Activated CD4-positive, alpha-beta T cell treated with anti-CD3 and anti-CD28 coated beads, Interleukin-2, amount 10 ng/mL, durations not matched to agents 24 days and 14 days (primary cell): ENCODE measurements around the gene RPRD1A. TPM values are rescaled to one million over a fixed set of nuclear protein-coding genes. Genes with fewer than 3 reads are reported as not detected.
A peak's percentile ranks its signal among the peaks of the same experiment; 100 is the strongest.
"Not testable (repeated sequence)": the region's sequence is repeated elsewhere in the genome, so short reads cannot be mapped to it uniquely, and the experiment has no call there.

Source experiments
- DNase-seq: peaks from one replicate; pipeline ENCODE4 v3.0.0; 2022
- H3K27ac Mint-ChIP-seq: one replicate; pipeline ENCODE4 v1.8.0; 2022; ENCODE audit warnings: mild to moderate bottlenecking, mixed read lengths
- H3K27me3 Mint-ChIP-seq: one replicate; pipeline ENCODE4 v1.8.0; 2022; ENCODE audit warnings: mixed read lengths
- H3K36me3 Mint-ChIP-seq: one replicate; pipeline ENCODE4 v1.8.0; 2022; ENCODE audit warnings: low read depth, mild to moderate bottlenecking, mixed read lengths
- H3K4me1 Mint-ChIP-seq: one replicate; pipeline ENCODE4 v1.8.0; 2021; ENCODE audit warnings: mixed read lengths
- H3K4me3 Mint-ChIP-seq: one replicate; pipeline ENCODE4 v1.8.0; 2022; ENCODE audit warnings: mild to moderate bottlenecking, moderate library complexity, mixed read lengths
- H3K9me3 Mint-ChIP-seq: one replicate; pipeline ENCODE4 v1.8.0; 2021; ENCODE audit warnings: mixed read lengths
- intact Hi-C: fragments of 100-400 bp; cut with micrococcal nuclease; formaldehyde crosslinking; loops from one replicate; pipeline ENCODE4 v1.15.1; 2023
- total RNA-seq: library from RNA; stranded (reverse); gene quantifications from 2 replicates; pipeline ENCODE4 v1.2.3, GENCODE V29; 2022

RPRD1A gene
- total RNA-seq, 1 donor from 2014 or later: 27.4 TPM

GRCh38 chr18:36072406-36072805 is 5.0 kb upstream of the RPRD1A start:
- H3K36me3 Mint-ChIP-seq, DNase-seq, intact Hi-C loops, H3K4me3 Mint-ChIP-seq, H3K27ac Mint-ChIP-seq, H3K4me1 Mint-ChIP-seq, H3K9me3 Mint-ChIP-seq: not testable (repeated sequence)
- H3K27me3 Mint-ChIP-seq: peaks cover 27% of the 10 kb centered on the region

GRCh38 chr18:36066686-36067054 is 689 bp downstream of the RPRD1A start:
- Mint-ChIP-seq H3K36me3 (peaks cover 21% of the 10 kb centered on the region), H3K4me1 (peaks cover 28% of the 10 kb centered on the region), H3K27ac (peak overlapping the region; percentile 97), H3K4me3 (peak overlapping the region; percentile 95), H3K27me3 (peaks cover 5% of the 10 kb centered on the region), H3K9me3 (peaks cover 5% of the 10 kb centered on the region)
- intact Hi-C loops: loop anchor here (1.0 to 10.0 kb wide), 7 partner anchors 36 to 1202 kb away; partner anchors contain the start of genes ELP2, INO80C, RMP24 and SLC39A6
- no peak for DNase-seq

GRCh38 chr18:36066001-36066400 is 1.4 kb downstream of the RPRD1A start:
- intact Hi-C loops: loop anchor here (2.0 to 10.0 kb wide), 3 partner anchors 35 to 1201 kb away; partner anchors contain the start of gene ZSCAN30
- DNase-seq: no peak
- peaks cover 5% of the 10 kb centered on the region for H3K27me3 Mint-ChIP-seq
- H3K36me3 Mint-ChIP-seq: peaks cover 23% of the 10 kb centered on the region
- H3K9me3 Mint-ChIP-seq: peaks cover 5% of the 10 kb centered on the region
- peak overlapping the region; percentile 95 for H3K4me3 Mint-ChIP-seq
- peaks cover 32% of the 10 kb centered on the region for H3K4me1 Mint-ChIP-seq
- peak overlapping the region; percentile 67 for H3K27ac Mint-ChIP-seq

GRCh38 chr18:36064809-36065079 is 2.6 kb downstream of the RPRD1A start:
- peaks cover 23% of the 10 kb centered on the region for H3K36me3 Mint-ChIP-seq
- not testable (repeated sequence) for H3K27me3 Mint-ChIP-seq, H3K9me3 Mint-ChIP-seq, H3K27ac Mint-ChIP-seq, DNase-seq, H3K4me3 Mint-ChIP-seq
- peaks cover 32% of the 10 kb centered on the region for H3K4me1 Mint-ChIP-seq
- intact Hi-C loops: loop anchor here (10.0 kb wide), 2 partner anchors 770 to 1200 kb away; partner anchors contain the start of gene ZSCAN30

- no peak overlapping the region for H3K4me3 Mint-ChIP-seq
- DNase-seq: no peak
- no peaks in the 10 kb centered on the region for H3K27me3 Mint-ChIP-seq
- H3K4me1 Mint-ChIP-seq: peaks cover 32% of the 10 kb centered on the region
- intact Hi-C loops: loop anchor here (10.0 kb wide), 2 partner anchors 769 to 1199 kb away; partner anchors contain the start of gene ZSCAN30
- H3K27ac Mint-ChIP-seq: no peak overlapping the region
- peaks cover 23% of the 10 kb centered on the region for H3K36me3 Mint-ChIP-seq
- H3K9me3 Mint-ChIP-seq: peaks cover 5% of the 10 kb centered on the region
Observed at GRCh38 chr18:36064027-36064808, 3.1 kb downstream of the RPRD1A start.

GRCh38 chr18:36058674-36059073 is 8.7 kb downstream of the RPRD1A start:
- no peak overlapping the region for H3K4me3 Mint-ChIP-seq
- no peaks in the 10 kb centered on the region for H3K9me3 Mint-ChIP-seq
- no peak overlapping the region for H3K27ac Mint-ChIP-seq
- intact Hi-C loops: no loop called here
- DNase-seq: no peak
- peaks cover 9% of the 10 kb centered on the region for H3K4me1 Mint-ChIP-seq
- no peaks in the 10 kb centered on the region for H3K27me3 Mint-ChIP-seq
- peaks cover 12% of the 10 kb centered on the region for H3K36me3 Mint-ChIP-seq

- H3K4me1 Mint-ChIP-seq: peaks cover 6% of the 10 kb centered on the region
- no peak overlapping the region for H3K27ac Mint-ChIP-seq
- intact Hi-C loops: no loop called here
- DNase-seq: no peak
- peaks cover 30% of the 10 kb centered on the region for H3K36me3 Mint-ChIP-seq
- no peak overlapping the region for H3K4me3 Mint-ChIP-seq
- H3K9me3 Mint-ChIP-seq: peaks cover 8% of the 10 kb centered on the region
- no peaks in the 10 kb centered on the region for H3K27me3 Mint-ChIP-seq
Observed at GRCh38 chr18:36051760-36052159, 15.6 kb downstream of the RPRD1A start.

GRCh38 chr18:36050479-36050878 is 16.9 kb downstream of the RPRD1A start:
- intact Hi-C loops: no loop called here
- Mint-ChIP-seq H3K4me3 (no peak overlapping the region), H3K4me1 (peaks cover 6% of the 10 kb centered on the region), H3K36me3 (peaks cover 35% of the 10 kb centered on the region), H3K9me3 (peaks cover 8% of the 10 kb centered on the region), H3K27me3 (no peaks in the 10 kb centered on the region), H3K27ac (no peak overlapping the region)
- DNase-seq: no peak

- Mint-ChIP-seq H3K27me3 (no peaks in the 10 kb centered on the region), H3K36me3 (peaks cover 31% of the 10 kb centered on the region), H3K4me1 (peaks cover 9% of the 10 kb centered on the region), H3K9me3 (peaks cover 8% of the 10 kb centered on the region), H3K27ac (no peak overlapping the region), H3K4me3 (no peak overlapping the region)
- intact Hi-C loops: no loop called here
- DNase-seq: no peak
Observed at GRCh38 chr18:36047521-36047920, 19.8 kb downstream of the RPRD1A start.

- peaks cover 13% of the 10 kb centered on the region for H3K4me1 Mint-ChIP-seq
- no peak overlapping the region for H3K4me3 Mint-ChIP-seq
- no peak overlapping the region for H3K27ac Mint-ChIP-seq
- DNase-seq: no peak
- H3K36me3 Mint-ChIP-seq: peaks cover 28% of the 10 kb centered on the region
- intact Hi-C loops: no loop called here
- H3K9me3 Mint-ChIP-seq: peaks cover 8% of the 10 kb centered on the region
- H3K27me3 Mint-ChIP-seq: no peaks in the 10 kb centered on the region
Observed at GRCh38 chr18:36046898-36047297, 20.5 kb downstream of the RPRD1A start.

GRCh38 chr18:36045241-36045991 is 21.9 kb downstream of the RPRD1A start:
- DNase-seq: no peak
- intact Hi-C loops: no loop called here
- peaks cover 15% of the 10 kb centered on the region for H3K4me1 Mint-ChIP-seq
- no peaks in the 10 kb centered on the region for H3K27me3 Mint-ChIP-seq
- peaks cover 4% of the 10 kb centered on the region for H3K9me3 Mint-ChIP-seq
- H3K27ac Mint-ChIP-seq: no peak overlapping the region
- peaks cover 25% of the 10 kb centered on the region for H3K36me3 Mint-ChIP-seq
- H3K4me3 Mint-ChIP-seq: no peak overlapping the region

- H3K9me3 Mint-ChIP-seq: peaks cover 12% of the 10 kb centered on the region
- no peak overlapping the region for H3K27ac Mint-ChIP-seq
Observed at GRCh38 chr18:36043153-36043552, 24.2 kb downstream of the RPRD1A start.

GRCh38 chr18:36041146-36041545 is 26.2 kb downstream of the RPRD1A start:
- no peak for DNase-seq
- Mint-ChIP-seq H3K9me3 (peaks cover 16% of the 10 kb centered on the region), H3K36me3 (peaks cover 39% of the 10 kb centered on the region), H3K27me3 (no peaks in the 10 kb centered on the region), H3K4me1 (peaks cover 11% of the 10 kb centered on the region), H3K4me3 (no peak overlapping the region), H3K27ac (no peak overlapping the region)
- intact Hi-C loops: no loop called here

More at GRCh38 chr18:36043153-36043552, 24.2 kb downstream of the RPRD1A start:
- no peak overlapping the region for H3K4me3 Mint-ChIP-seq
- H3K36me3 Mint-ChIP-seq: peaks cover 36% of the 10 kb centered on the region
- no peaks in the 10 kb centered on the region for H3K27me3 Mint-ChIP-seq
- no peak for DNase-seq
- peaks cover 11% of the 10 kb centered on the region for H3K4me1 Mint-ChIP-seq
- intact Hi-C loops: no loop called here

- H3K27ac Mint-ChIP-seq: no peak overlapping the region
- H3K9me3 Mint-ChIP-seq: peaks cover 16% of the 10 kb centered on the region
- no peak overlapping the region for H3K4me3 Mint-ChIP-seq
- H3K4me1 Mint-ChIP-seq: peaks cover 17% of the 10 kb centered on the region
- no peak for DNase-seq
- H3K27me3 Mint-ChIP-seq: no peaks in the 10 kb centered on the region
- H3K36me3 Mint-ChIP-seq: peaks cover 32% of the 10 kb centered on the region
- intact Hi-C loops: no loop called here
Observed at GRCh38 chr18:36038102-36038663, 29.2 kb downstream of the RPRD1A start.
